Eye (tissue), 1 donor: ENCODE measurements around the gene LINGO3.
"Not testable (repeated sequence)": the region's sequence is repeated elsewhere in the genome, so short reads cannot be mapped to it uniquely, and the experiment has no call there.

Experiments
- DNase-seq: peaks from one replicate; pipeline ENCODE4 v3.0.0-alpha.2; 2015

Gene LINGO3

GRCh38 chr19:2308114-2308556 is at the start of gene LINGO3:
TSS of gene LINGO3 (minus strand) at chr19:2308154. CDS start at chr19:2291776, 16,378 bp downstream.
- DNase-seq = no peak

- no peak for DNase-seq
These were observed 48.2 kb upstream of the LINGO3 start for GRCh38 chr19:2356036-2356646.

GRCh38 chr19:2355168-2356035 is 47.4 kb upstream of the LINGO3 start:
- DNase-seq = no peak

- DNase-seq = no peak
These were observed 46.7 kb upstream of the LINGO3 start for GRCh38 chr19:2354670-2355069.

GRCh38 chr19:2353887-2354592 is 46.1 kb upstream of the LINGO3 start:
- no peak for DNase-seq

GRCh38 chr19:2353159-2353886 is 45.4 kb upstream of the LINGO3 start:
- DNase-seq = no peak

- no peak for DNase-seq
These were observed 44.2 kb upstream of the LINGO3 start for GRCh38 chr19:2352121-2352520.

- DNase-seq = no peak
These were observed 43.6 kb upstream of the LINGO3 start for GRCh38 chr19:2351591-2351990.

GRCh38 chr19:2350656-2351055 is 42.7 kb upstream of the LINGO3 start:
- no peak for DNase-seq

- DNase-seq = not testable (repeated sequence)
These were observed 41.9 kb upstream of the LINGO3 start for GRCh38 chr19:2349818-2350217.

- no peak for DNase-seq
These were observed 38.1 kb upstream of the LINGO3 start for GRCh38 chr19:2345794-2346663.

- no peak for DNase-seq
These were observed 37.1 kb upstream of the LINGO3 start for GRCh38 chr19:2345076-2345475.

- no peak for DNase-seq
These were observed 36.5 kb upstream of the LINGO3 start for GRCh38 chr19:2344381-2344870.

- DNase-seq = no peak
These were observed 35.5 kb upstream of the LINGO3 start for GRCh38 chr19:2343289-2343982.

GRCh38 chr19:2342656-2343288 is 34.8 kb upstream of the LINGO3 start:
- no peak for DNase-seq

GRCh38 chr19:2341982-2342381 is 34.0 kb upstream of the LINGO3 start:
- no peak for DNase-seq

GRCh38 chr19:2341244-2341751 is 33.3 kb upstream of the LINGO3 start:
- no peak for DNase-seq

- DNase-seq = no peak
These were observed 32.7 kb upstream of the LINGO3 start for GRCh38 chr19:2340496-2341243.

- no peak for DNase-seq
These were observed 31.8 kb upstream of the LINGO3 start for GRCh38 chr19:2339644-2340310.
